Measurements from ENCODE around the gene SLC16A8.

The SLC16A8 gene

DNA sequence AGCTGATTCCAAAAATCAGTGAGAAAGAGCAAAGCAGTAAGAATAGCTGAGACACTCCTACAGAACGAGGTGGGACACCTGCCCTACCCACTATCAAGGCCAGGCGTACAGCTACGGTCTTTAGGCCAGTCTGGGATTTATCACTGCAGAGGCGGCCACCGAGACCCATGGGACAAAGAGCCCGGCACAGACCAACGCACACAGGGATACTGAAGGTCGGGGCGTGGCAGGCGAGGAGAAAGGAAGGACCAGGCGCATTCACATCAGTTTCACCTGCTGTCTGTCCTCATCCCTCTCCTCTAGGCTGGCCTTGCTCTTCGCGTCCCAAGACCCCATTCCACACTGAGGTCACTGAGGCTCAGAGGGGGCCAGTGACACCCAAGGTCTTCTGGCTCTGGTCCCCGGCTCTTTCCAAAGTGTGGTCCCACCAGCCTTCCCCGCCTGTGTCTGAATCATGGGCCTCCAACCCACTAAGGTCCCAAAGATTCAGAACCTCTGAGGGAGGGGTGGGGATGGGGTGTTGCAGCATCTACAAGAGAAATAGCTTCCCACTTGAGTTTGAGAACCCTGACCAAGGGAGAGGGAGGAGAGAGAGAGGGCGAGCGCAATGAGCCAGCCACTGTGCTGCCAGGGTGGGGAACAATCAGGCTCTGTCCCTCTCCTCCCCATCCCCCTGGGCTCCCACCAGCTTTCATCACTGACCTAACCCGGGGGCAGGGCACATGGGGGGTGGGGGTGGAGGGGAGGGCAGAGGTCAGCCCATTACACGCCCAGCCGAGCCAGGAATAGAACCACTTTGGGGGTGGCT, 34.0 kb downstream of the SLC16A8 start:
- H3K27ac ChIP-seq = no peak overlapping the region
- no peak overlapping the region for H3K9ac ChIP-seq

DNA sequence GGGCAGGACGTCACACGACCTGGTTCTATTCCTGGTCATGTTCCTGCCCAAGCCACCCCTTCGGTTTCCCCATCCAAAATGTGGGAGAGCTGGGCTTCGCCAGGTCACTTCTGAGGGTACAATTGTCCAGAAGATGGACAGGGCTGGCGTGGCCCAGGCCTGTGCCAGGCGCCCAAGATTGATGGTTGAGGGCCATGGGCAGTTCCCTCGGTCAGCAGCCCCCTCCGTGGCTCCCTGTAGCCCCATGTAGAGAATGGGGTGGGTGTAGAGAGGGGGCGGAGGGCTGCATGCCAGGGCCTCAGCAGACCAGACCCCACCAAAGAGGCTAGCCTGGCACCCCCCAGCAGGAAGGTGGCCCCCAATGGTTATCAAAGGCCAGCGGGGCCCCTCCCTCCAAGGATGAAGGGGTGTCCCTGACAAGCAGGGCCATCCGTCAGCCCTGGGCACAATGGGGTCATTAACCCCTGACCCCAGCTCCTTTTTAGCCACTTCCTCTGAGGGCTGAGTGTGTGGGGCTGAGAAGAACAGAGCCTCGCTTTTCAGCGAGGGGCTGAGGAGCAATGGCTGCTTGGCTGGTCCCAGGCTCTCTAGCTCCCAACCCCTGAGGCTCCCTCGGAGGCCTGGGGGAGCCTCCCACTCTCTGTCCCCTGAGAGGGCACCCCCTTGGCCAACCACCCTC, 37.8 kb downstream of the SLC16A8 start:
- H3K27ac ChIP-seq = no peak overlapping the region
- H3K9ac ChIP-seq = no peak overlapping the region
- TF ChIP-seq, protein P1, sequence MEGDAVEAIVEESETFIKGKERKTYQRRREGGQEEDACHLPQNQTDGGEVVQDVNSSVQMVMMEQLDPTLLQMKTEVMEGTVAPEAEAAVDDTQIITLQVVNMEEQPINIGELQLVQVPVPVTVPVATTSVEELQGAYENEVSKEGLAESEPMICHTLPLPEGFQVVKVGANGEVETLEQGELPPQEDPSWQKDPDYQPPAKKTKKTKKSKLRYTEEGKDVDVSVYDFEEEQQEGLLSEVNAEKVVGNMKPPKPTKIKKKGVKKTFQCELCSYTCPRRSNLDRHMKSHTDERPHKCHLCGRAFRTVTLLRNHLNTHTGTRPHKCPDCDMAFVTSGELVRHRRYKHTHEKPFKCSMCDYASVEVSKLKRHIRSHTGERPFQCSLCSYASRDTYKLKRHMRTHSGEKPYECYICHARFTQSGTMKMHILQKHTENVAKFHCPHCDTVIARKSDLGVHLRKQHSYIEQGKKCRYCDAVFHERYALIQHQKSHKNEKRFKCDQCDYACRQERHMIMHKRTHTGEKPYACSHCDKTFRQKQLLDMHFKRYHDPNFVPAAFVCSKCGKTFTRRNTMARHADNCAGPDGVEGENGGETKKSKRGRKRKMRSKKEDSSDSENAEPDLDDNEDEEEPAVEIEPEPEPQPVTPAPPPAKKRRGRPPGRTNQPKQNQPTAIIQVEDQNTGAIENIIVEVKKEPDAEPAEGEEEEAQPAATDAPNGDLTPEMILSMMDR (IDR thresholded peaks at IDR 0.05) = no peak
- no peak overlapping the region for H3K4me2 ChIP-seq (ENCODE audit: low read length)
- H3K4me3 ChIP-seq (ENCODE audit: low read depth, low read length) = no peak overlapping the region
- no peaks in the 10 kb centered on the region for H3K27me3 ChIP-seq (ENCODE audit: control insufficient read depth, insufficient read depth, low read length)
- no peaks in the 10 kb centered on the region for H3K9me3 ChIP-seq (ENCODE audit: control insufficient read depth, low read length)
- H3K4me1 ChIP-seq = no peaks in the 10 kb centered on the region
- no peaks in the 10 kb centered on the region for H3K79me2 ChIP-seq
- H3K36me3 ChIP-seq (ENCODE audit: control insufficient read depth, insufficient read depth, low read length) = no peaks in the 10 kb centered on the region
- no peak overlapping the region for H2AFZ ChIP-seq

More for the DNA sequence above, 34.0 kb downstream of the SLC16A8 start:
- H2AFZ ChIP-seq = no peak overlapping the region
- H3K4me1 ChIP-seq = no peaks in the 10 kb centered on the region
- H3K4me2 ChIP-seq (ENCODE audit: low read length) = no peak overlapping the region
- no peaks in the 10 kb centered on the region for H3K79me2 ChIP-seq
- H3K36me3 ChIP-seq (ENCODE audit: control insufficient read depth, insufficient read depth, low read length) = no peaks in the 10 kb centered on the region
- TF ChIP-seq, protein P1 (IDR thresholded peaks at IDR 0.05) = no peak
- no peak overlapping the region for H3K4me3 ChIP-seq (ENCODE audit: low read depth, low read length)
- H3K9me3 ChIP-seq (ENCODE audit: control insufficient read depth, low read length) = no peaks in the 10 kb centered on the region
- no peaks in the 10 kb centered on the region for H3K27me3 ChIP-seq (ENCODE audit: control insufficient read depth, insufficient read depth, low read length)

DNA sequence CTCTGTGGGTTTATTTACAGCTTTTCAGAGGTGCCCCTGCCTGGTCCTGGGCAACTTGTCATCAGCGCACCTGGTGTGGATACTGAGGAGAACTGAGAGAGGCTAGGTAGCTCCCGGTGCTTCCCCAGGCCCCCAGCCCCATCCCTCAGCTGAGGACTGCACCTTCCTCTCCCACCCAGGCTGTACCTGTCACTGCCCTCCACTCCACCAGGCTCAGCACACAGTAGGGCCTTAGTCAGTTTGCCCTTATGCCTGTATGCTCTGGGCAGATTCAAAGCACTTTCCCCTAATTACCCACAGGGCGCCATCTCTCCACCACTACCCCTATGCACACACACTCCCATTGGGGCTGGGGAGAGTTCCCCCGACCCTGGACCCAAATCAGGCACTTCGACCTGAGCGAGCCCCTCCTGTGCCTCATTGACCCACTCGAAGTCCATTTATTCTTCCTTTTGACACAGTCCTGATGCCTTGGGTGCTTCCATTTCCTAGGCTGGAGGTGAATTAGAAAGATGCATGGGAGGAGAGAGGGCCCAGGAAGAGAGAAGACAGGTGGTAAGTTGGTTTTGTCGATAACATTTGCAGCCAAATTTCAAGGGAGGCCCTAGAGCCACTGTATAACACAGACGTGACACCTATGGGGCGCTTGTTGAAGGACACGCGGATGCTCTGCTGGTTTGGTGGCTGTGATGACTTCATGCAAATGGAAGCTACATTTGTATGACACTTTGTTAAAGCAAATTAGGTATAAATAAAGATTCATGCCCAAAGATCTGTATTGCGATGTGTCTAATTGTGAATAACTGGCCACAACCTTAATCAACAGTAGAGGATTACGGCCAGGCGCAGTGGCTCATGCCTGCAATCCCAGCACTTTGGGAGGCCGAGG, 40.6 kb downstream of the SLC16A8 start:
- H3K4me2 ChIP-seq (ENCODE audit: low read length) = no peak overlapping the region
- no peaks in the 10 kb centered on the region for H3K36me3 ChIP-seq (ENCODE audit: control insufficient read depth, insufficient read depth, low read length)
- H3K27me3 ChIP-seq (ENCODE audit: control insufficient read depth, insufficient read depth, low read length) = no peaks in the 10 kb centered on the region
- H2AFZ ChIP-seq = no peak overlapping the region
- TF ChIP-seq, protein P1 (IDR thresholded peaks at IDR 0.05) = no peak
- no peak overlapping the region for H3K27ac ChIP-seq
- H3K79me2 ChIP-seq = no peaks in the 10 kb centered on the region
- H3K4me1 ChIP-seq = no peaks in the 10 kb centered on the region
- H3K9ac ChIP-seq = no peak overlapping the region
- no peaks in the 10 kb centered on the region for H3K9me3 ChIP-seq (ENCODE audit: control insufficient read depth, low read length)
- no peak overlapping the region for H3K4me3 ChIP-seq (ENCODE audit: low read depth, low read length)

DNA sequence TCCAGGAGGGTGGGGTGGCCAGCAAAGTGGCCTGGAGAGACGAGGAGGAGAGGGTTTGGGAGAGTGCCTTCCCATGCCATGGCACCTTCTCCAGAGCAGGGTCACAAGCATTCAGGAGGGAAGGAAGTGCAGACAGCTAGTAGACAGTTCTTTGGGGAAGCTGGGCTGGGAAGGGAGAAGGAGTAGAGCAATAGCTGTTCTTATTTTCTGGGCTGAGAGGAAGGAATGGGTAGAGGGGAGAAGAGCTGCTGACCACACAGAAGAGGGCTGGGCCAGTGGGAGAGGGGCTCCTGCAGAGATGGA, 41.5 kb downstream of the SLC16A8 start:
- Histone ChIP-seq H3K9ac (no peak overlapping the region), H3K4me1 (no peaks in the 10 kb centered on the region), H3K4me2 (ENCODE audit: low read length) (no peak overlapping the region), H3K79me2 (no peaks in the 10 kb centered on the region), H2AFZ (no peak overlapping the region), H3K9me3 (ENCODE audit: control insufficient read depth, low read length) (no peaks in the 10 kb centered on the region), H3K27me3 (ENCODE audit: control insufficient read depth, insufficient read depth, low read length) (no peaks in the 10 kb centered on the region), H3K27ac (no peak overlapping the region), H3K4me3 (ENCODE audit: low read depth, low read length) (no peak overlapping the region), H3K36me3 (ENCODE audit: control insufficient read depth, insufficient read depth, low read length) (no peaks in the 10 kb centered on the region)
- TF ChIP-seq, protein P1 (IDR thresholded peaks at IDR 0.05) = no peak

Measured in parathyroid adenoma (tissue), 2 donors.